RPMI7951 (cell line): ENCODE measurements around the gene CLEC1A. TPM values are rescaled to one million over a fixed set of nuclear protein-coding genes. Genes with fewer than 3 reads are reported as not detected.
A peak's percentile ranks its signal among the peaks of the same experiment; 100 is the strongest.
"Not testable (repeated sequence)": the region's sequence is repeated elsewhere in the genome, so short reads cannot be mapped to it uniquely, and the experiment has no call there.

Source experiments
- DNase-seq: peaks from one replicate; pipeline ENCODE4 v3.0.0-alpha.2; 2012; ENCODE audit warnings: low read depth
- total RNA-seq: library from RNA; depleted of rRNA; stranded (reverse); fragments of >200 nt; shearing (Covaris generic); gene quantifications from 2 replicates; pipeline ENCODE4 v1.2.3, GENCODE V29; 2014; rRNA removed

CLEC1A gene
- total RNA-seq, 1 experiment from 2014 or later = 0.12 TPM

- no peak for DNase-seq
Measured at GRCh38 chr12:10048526-10048925, 50.3 kb downstream of the CLEC1A start.

GRCh38 chr12:10042167-10042566 is 56.6 kb downstream of the CLEC1A start:
- DNase-seq = no peak

- DNase-seq = peak; percentile 5
Measured at GRCh38 chr12:10033783-10034545, 64.8 kb downstream of the CLEC1A start.

GRCh38 chr12:10031771-10032175 is 67.0 kb downstream of the CLEC1A start:
- peak; percentile 81 for DNase-seq

GRCh38 chr12:10031321-10031720 is 67.5 kb downstream of the CLEC1A start:
- DNase-seq = peak; percentile 69

GRCh38 chr12:10030446-10030845 is 68.3 kb downstream of the CLEC1A start, which contains the start of gene CLEC9A:
Gene CLEC9A, plus strand, starts transcription at chr12:10030682. Its CDS starts 22,006 bp downstream, at chr12:10052688.
- no peak for DNase-seq

GRCh38 chr12:10027721-10028120 is 71.1 kb downstream of the CLEC1A start:
- DNase-seq = peak; percentile 40

- peak; percentile 5 for DNase-seq
Measured at GRCh38 chr12:10027311-10027710, 71.5 kb downstream of the CLEC1A start.

GRCh38 chr12:10026666-10027065 is 72.1 kb downstream of the CLEC1A start:
- not testable (repeated sequence) for DNase-seq

- DNase-seq = no peak
Measured at GRCh38 chr12:10025236-10025635, 73.5 kb downstream of the CLEC1A start.

GRCh38 chr12:10021342-10021741 is 77.4 kb downstream of the CLEC1A start:
- DNase-seq = no peak

Other genes with a start within 250 kb of the CLEC1A start
- 53.2 and 59.1 TPM in 2 replicates for gene CLEC2B, start 229.6 kb downstream of the CLEC1A start, total RNA-seq
- not detected in 2 replicates for gene KLRF2, start 217.5 kb downstream of the CLEC1A start, total RNA-seq
- gene CLEC2A, start 166.6 kb downstream of the CLEC1A start, total RNA-seq = not detected in 2 replicates
- not detected in 2 replicates for gene CLEC12A, start 127.6 kb downstream of the CLEC1A start, total RNA-seq
- not detected in 2 replicates for gene CLEC1B, start 99.9 kb downstream of the CLEC1A start, total RNA-seq
- not detected in 2 replicates for gene CLEC12B, start 88.4 kb downstream of the CLEC1A start, total RNA-seq
- gene CLEC9A, start 68.3 kb downstream of the CLEC1A start, total RNA-seq = not detected in 2 replicates
- not detected in 2 replicates for gene CLEC7A, start 31.2 kb upstream of the CLEC1A start, total RNA-seq
- gene OLR1, start 73.1 kb upstream of the CLEC1A start, total RNA-seq = not detected in 2 replicates
- not detected in 2 replicates for gene TMEM52B, start 80.0 kb upstream of the CLEC1A start, total RNA-seq
- gene GABARAPL1, start 113.9 kb upstream of the CLEC1A start, total RNA-seq = 14.3 and 20.7 TPM in 2 replicates
- under 0.01 TPM in 1 of 2 replicates, not detected in the other for gene KLRD1, start 208.9 kb upstream of the CLEC1A start, total RNA-seq